Naive B cell (primary cell): ENCODE measurements around the gene PRRC2B. TPM values are rescaled to one million over a fixed set of nuclear protein-coding genes. Genes with fewer than 3 reads are reported as not detected.

Experiments used
- ATAC-seq, 2 donors: fragments of 150-1000 bp; cut with Tn5 transposase; 2 replicates each; pipeline ENCODE4 v1.10.0; 2021; ENCODE audit warnings: low read depth in 2 of 2, mild to moderate bottlenecking in 2 of 2, moderate library complexity in 2 of 2
- DNase-seq: peaks from one replicate; pipeline ENCODE4 v3.0.0; 2022
- H3K27ac Mint-ChIP-seq, 6 donors: one replicate each; pipeline ENCODE4 v1.8.0; 2020 to 2022; ENCODE audit warnings: mild to moderate bottlenecking in 6 of 6, mixed read lengths in 6 of 6, moderate library complexity in 5 of 6, inconsistent platforms in 2 of 6
- H3K27me3 Mint-ChIP-seq, 3 donors: one replicate each; pipeline ENCODE4 v1.8.0; 2021 to 2022; ENCODE audit warnings: mixed read lengths in 3 of 3, mild to moderate bottlenecking in 1 of 3
- H3K36me3 Mint-ChIP-seq, 2 donors: one replicate each; pipeline ENCODE4 v1.8.0; 2020 to 2022; ENCODE audit warnings: mixed read lengths in 2 of 2, inconsistent platforms in 1 of 2, mild to moderate bottlenecking in 1 of 2
- H3K4me1 Mint-ChIP-seq, 3 donors: one replicate each; pipeline ENCODE4 v1.8.0; 2020 to 2022; ENCODE audit warnings: mixed read lengths in 3 of 3, inconsistent platforms in 1 of 3, mild to moderate bottlenecking in 1 of 3, moderate library complexity in 1 of 3
- H3K4me3 Mint-ChIP-seq, 8 donors: one replicate each; pipeline ENCODE4 v1.8.0; 2020 to 2022; ENCODE audit warnings: mild to moderate bottlenecking in 8 of 8, mixed read lengths in 8 of 8, moderate library complexity in 8 of 8, inconsistent platforms in 2 of 8
- H3K9me3 Mint-ChIP-seq, 7 donors: one replicate each; pipeline ENCODE4 v1.8.0; 2020 to 2022; ENCODE audit warnings: mixed read lengths in 7 of 7, mild to moderate bottlenecking in 5 of 7, inconsistent platforms in 2 of 7, moderate library complexity in 1 of 7
- polyA plus RNA-seq, 6 donors: library from polyadenylated mRNA; unstranded; fragments of 300-500 nt; fragmentation: Illumina TruSeq; gene quantifications; one replicate each; pipeline ENCODE4 v1.2.3, GENCODE V29; 2021; ENCODE audit warnings: low read depth in 6 of 6

Gene PRRC2B
- polyA plus RNA-seq, 6 donors from 2014 or later, result 6.9 to 52.8 (median 15.4) TPM

DNA sequence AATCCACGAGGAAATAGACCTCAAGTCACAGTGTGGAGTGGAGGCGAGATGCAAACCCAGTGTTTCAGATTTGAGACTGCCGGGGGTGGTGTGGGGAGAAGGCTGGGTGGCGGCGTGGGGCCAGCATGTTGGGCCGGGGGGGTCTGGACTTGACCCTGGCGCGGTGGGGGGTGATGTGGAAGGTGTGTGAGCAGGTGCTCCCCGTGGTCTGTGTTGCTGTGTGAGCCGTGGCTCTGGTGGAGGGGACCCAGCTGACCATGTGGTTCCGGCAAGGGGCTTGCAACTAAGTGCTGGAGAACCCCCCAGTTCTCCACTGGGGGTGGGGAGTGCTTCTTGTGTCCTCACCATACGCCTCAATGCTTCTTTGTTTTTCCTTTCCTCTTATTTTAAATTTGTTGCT lies 25.8 kb downstream of the PRRC2B start:
- no peak for DNase-seq
- Mint-ChIP-seq H3K27ac (peak overlapping the region in 4 of 6 donors; percentile 6 to 86 (median 64)), H3K36me3 (peaks cover 4 to 8% of the 10 kb centered on the region in 2 donors), H3K4me3 (peak overlapping the region in 3 of 8 donors; percentile 24 to 71 (median 47)), H3K4me1 (peaks cover 58 to 88% (median 76%) of the 10 kb centered on the region in 3 donors), H3K27me3 (no peaks in the 10 kb centered on the region), H3K9me3 (no peaks in the 10 kb centered on the region)
- no peak for ATAC-seq

GRCh38 chr9:131420980-131421624 lies 27.2 kb downstream of the PRRC2B start:
- no peaks in the 10 kb centered on the region for H3K27me3 Mint-ChIP-seq
- ATAC-seq (no peak), DNase-seq (no peak)
- H3K4me1 Mint-ChIP-seq, result peaks cover 54 to 78% (median 70%) of the 10 kb centered on the region in 3 donors
- H3K27ac Mint-ChIP-seq, result peak overlapping the region in 4 of 6 donors; percentile 14 to 73 (median 44)
- peaks cover 4 to 8% of the 10 kb centered on the region in 2 donors for H3K36me3 Mint-ChIP-seq
- H3K4me3 Mint-ChIP-seq, result peak overlapping the region in 1 of 8 donors; percentile 1
- H3K9me3 Mint-ChIP-seq, result no peaks in the 10 kb centered on the region

DNA sequence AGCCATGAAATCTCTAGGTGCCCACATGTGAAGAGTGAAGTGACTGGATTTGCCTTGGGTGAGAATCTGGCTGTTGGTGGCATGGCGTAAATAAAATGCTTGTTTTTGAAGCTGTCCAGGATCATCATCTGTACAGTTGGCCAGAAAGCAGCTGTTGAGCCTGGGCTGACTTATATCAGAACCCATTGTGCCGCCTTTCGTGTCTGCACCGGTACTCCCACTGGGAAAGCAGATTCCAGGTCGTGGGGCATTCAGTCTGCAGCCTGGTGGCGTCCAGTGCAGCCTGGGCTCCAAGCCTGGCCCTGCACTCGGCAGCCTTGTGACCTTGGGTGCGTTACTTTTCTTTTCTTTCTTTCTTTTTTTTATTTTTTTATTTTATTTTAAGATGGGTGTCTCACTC lies 27.8 kb downstream of the PRRC2B start:
- no peak overlapping the region for H3K4me3 Mint-ChIP-seq
- no peaks in the 10 kb centered on the region for H3K9me3 Mint-ChIP-seq
- H3K27ac Mint-ChIP-seq, result peak overlapping the region in 3 of 6 donors; percentile 31 to 73 (median 47)
- DNase-seq (no peak), ATAC-seq (no peak)
- peaks cover 4 to 8% of the 10 kb centered on the region in 2 donors for H3K36me3 Mint-ChIP-seq
- no peaks in the 10 kb centered on the region for H3K27me3 Mint-ChIP-seq
- H3K4me1 Mint-ChIP-seq, result peaks cover 54 to 78% (median 70%) of the 10 kb centered on the region in 3 donors

- no peak overlapping the region for H3K4me3 Mint-ChIP-seq
- H3K27ac Mint-ChIP-seq, result peak overlapping the region in 4 of 6 donors; percentile 65 to 86 (median 70)
- ATAC-seq, result no peak
- no peaks in the 10 kb centered on the region for H3K27me3 Mint-ChIP-seq
- no peak for DNase-seq
- peaks cover 54 to 78% (median 70%) of the 10 kb centered on the region in 3 donors for H3K4me1 Mint-ChIP-seq
- H3K36me3 Mint-ChIP-seq, result peaks cover 4 to 8% of the 10 kb centered on the region in 2 donors
- no peaks in the 10 kb centered on the region for H3K9me3 Mint-ChIP-seq
These were observed 28.4 kb downstream of the PRRC2B start for GRCh38 chr9:131422241-131422792.

DNA sequence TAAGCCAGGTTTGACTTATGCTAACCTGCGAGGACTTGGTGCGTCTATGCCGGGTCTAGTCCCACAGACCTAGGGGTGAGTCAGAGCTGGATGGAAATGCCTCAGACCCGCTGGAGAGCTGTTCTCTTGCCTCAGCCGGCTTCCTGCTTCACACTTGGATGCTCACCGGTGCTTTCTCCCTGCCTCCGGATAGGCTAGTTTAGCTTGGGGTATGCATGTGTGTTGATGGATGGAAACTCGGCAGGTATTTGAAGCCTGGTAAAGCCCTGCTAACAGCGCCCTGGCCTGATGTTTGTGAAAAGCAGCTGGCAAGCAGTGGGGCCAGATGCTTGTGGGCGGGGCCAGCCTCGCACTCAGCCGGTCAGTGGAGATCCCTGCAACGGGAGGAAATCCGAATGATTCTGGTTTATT lies 29.3 kb downstream of the PRRC2B start:
- peak; percentile 71 to 85 for ATAC-seq
- peaks cover 4 to 8% of the 10 kb centered on the region in 2 donors for H3K36me3 Mint-ChIP-seq
- H3K4me1 Mint-ChIP-seq, result peaks cover 46 to 77% (median 68%) of the 10 kb centered on the region in 3 donors
- DNase-seq, result no peak
- peak overlapping the region in 4 of 6 donors; percentile 30 to 73 (median 67) for H3K27ac Mint-ChIP-seq
- H3K27me3 Mint-ChIP-seq, result no peaks in the 10 kb centered on the region
- H3K9me3 Mint-ChIP-seq, result no peaks in the 10 kb centered on the region
- H3K4me3 Mint-ChIP-seq, result peak overlapping the region in 1 of 8 donors; percentile 3

GRCh38 chr9:131426545-131426944 lies 32.7 kb downstream of the PRRC2B start:
- no peaks in the 10 kb centered on the region for H3K9me3 Mint-ChIP-seq
- H3K36me3 Mint-ChIP-seq, result peaks cover 5 to 7% of the 10 kb centered on the region in 2 donors
- H3K27ac Mint-ChIP-seq, result peak overlapping the region in 4 of 6 donors; percentile 10 to 64 (median 47)
- peaks cover 40 to 73% (median 61%) of the 10 kb centered on the region in 3 donors for H3K4me1 Mint-ChIP-seq
- DNase-seq (no peak), ATAC-seq (no peak)
- peak overlapping the region in 1 of 8 donors; percentile 53 for H3K4me3 Mint-ChIP-seq
- no peaks in the 10 kb centered on the region for H3K27me3 Mint-ChIP-seq

GRCh38 chr9:131429121-131430012 lies 35.5 kb downstream of the PRRC2B start:
- H3K4me3 Mint-ChIP-seq, result peak overlapping the region in 3 of 8 donors; percentile 25 to 61 (median 33)
- peak overlapping the region; percentile 22 to 93 (median 85) for H3K27ac Mint-ChIP-seq
- peaks cover 5 to 7% of the 10 kb centered on the region in 2 donors for H3K36me3 Mint-ChIP-seq
- ATAC-seq, result no peak
- no peaks in the 10 kb centered on the region for H3K9me3 Mint-ChIP-seq
- peaks cover 36 to 56% (median 49%) of the 10 kb centered on the region in 3 donors for H3K4me1 Mint-ChIP-seq
- DNase-seq, result no peak
- H3K27me3 Mint-ChIP-seq, result no peaks in the 10 kb centered on the region

DNA sequence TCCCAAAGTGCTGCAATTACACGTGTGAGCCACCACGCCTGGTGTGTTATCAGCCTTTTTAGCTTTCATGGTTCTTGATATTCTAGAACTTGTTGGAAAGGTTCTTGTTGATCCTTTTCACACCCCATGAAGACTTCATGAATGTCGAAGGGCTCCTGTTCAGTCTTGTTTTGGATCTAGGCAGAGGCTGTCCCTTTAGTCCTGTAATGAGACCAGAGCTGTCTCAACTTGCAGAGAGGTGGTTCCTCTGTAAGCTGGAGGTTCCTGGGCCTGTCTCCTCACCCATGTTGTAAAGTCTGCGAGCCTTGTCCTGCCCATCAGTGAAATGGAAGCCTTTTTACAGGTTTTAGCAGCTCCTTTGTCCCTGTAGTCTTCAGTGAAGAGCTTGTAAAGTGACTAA lies 38.2 kb downstream of the PRRC2B start:
- peaks cover 5 to 7% of the 10 kb centered on the region in 2 donors for H3K36me3 Mint-ChIP-seq
- H3K9me3 Mint-ChIP-seq, result no peaks in the 10 kb centered on the region
- H3K4me1 Mint-ChIP-seq, result peaks cover 24 to 40% (median 31%) of the 10 kb centered on the region in 3 donors
- DNase-seq (no peak), ATAC-seq (no peak)
- no peaks in the 10 kb centered on the region for H3K27me3 Mint-ChIP-seq
- no peak overlapping the region for H3K4me3 Mint-ChIP-seq
- H3K27ac Mint-ChIP-seq, result peak overlapping the region in 1 of 6 donors; percentile 5

GRCh38 chr9:131432597-131433301 lies 38.9 kb downstream of the PRRC2B start:
- ATAC-seq (no peak), DNase-seq (no peak)
- H3K4me1 Mint-ChIP-seq, result peaks cover 21 to 34% (median 25%) of the 10 kb centered on the region in 3 donors
- H3K27me3 Mint-ChIP-seq, result no peaks in the 10 kb centered on the region
- no peaks in the 10 kb centered on the region for H3K9me3 Mint-ChIP-seq
- peaks cover 5 to 7% of the 10 kb centered on the region in 2 donors for H3K36me3 Mint-ChIP-seq
- H3K27ac Mint-ChIP-seq, result peak overlapping the region in 1 of 6 donors; percentile 15
- H3K4me3 Mint-ChIP-seq, result no peak overlapping the region

- DNase-seq, result no peak
- Mint-ChIP-seq H3K9me3 (no peaks in the 10 kb centered on the region), H3K4me1 (peaks cover 21 to 29% (median 26%) of the 10 kb centered on the region in 3 donors), H3K27ac (peak overlapping the region in 2 of 6 donors; percentile 15 to 44), H3K36me3 (peaks cover 7 to 10% of the 10 kb centered on the region in 2 donors), H3K27me3 (no peaks in the 10 kb centered on the region), H3K4me3 (no peak overlapping the region)
- ATAC-seq, result no peak
These were observed 39.5 kb downstream of the PRRC2B start for GRCh38 chr9:131433302-131433854.

DNA sequence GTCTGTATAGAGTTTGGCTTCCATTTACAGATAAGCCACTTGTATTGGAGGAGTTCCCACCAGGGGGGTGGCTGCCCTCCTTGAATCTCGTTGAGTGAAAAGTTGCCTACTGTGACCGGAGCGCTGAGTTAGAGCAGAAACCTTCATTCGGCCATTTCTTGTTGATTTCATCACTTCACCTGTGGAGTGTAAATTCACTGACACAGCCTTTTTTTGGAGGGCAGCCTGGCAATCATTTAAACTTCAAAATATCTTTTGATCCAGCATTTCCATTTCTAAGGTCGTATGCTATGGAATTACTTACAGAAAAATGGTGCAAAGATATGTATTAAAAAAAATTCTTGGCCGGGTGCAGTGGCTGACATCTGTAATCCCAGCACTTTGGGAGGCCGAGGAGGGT lies 40.8 kb downstream of the PRRC2B start:
- Mint-ChIP-seq H3K4me1 (peaks cover 13 to 23% (median 22%) of the 10 kb centered on the region in 3 donors), H3K4me3 (no peak overlapping the region), H3K27ac (peak overlapping the region in 1 of 6 donors; percentile 64), H3K27me3 (no peaks in the 10 kb centered on the region), H3K9me3 (no peaks in the 10 kb centered on the region), H3K36me3 (peaks cover 18 to 19% of the 10 kb centered on the region in 2 donors)
- ATAC-seq, result no peak
- no peak for DNase-seq

- Mint-ChIP-seq H3K27ac (peak overlapping the region in 2 of 6 donors; percentile 20 to 87), H3K36me3 (peaks cover 14 to 24% of the 10 kb centered on the region in 2 donors), H3K4me3 (no peak overlapping the region), H3K27me3 (no peaks in the 10 kb centered on the region), H3K9me3 (no peaks in the 10 kb centered on the region), H3K4me1 (peaks cover 17 to 22% (median 19%) of the 10 kb centered on the region in 3 donors)
- ATAC-seq, result no peak
- DNase-seq, result no peak
These were observed 42.5 kb downstream of the PRRC2B start for GRCh38 chr9:131436376-131436775.
